ENCODE data around the gene GALT.

Gene GALT

DNA sequence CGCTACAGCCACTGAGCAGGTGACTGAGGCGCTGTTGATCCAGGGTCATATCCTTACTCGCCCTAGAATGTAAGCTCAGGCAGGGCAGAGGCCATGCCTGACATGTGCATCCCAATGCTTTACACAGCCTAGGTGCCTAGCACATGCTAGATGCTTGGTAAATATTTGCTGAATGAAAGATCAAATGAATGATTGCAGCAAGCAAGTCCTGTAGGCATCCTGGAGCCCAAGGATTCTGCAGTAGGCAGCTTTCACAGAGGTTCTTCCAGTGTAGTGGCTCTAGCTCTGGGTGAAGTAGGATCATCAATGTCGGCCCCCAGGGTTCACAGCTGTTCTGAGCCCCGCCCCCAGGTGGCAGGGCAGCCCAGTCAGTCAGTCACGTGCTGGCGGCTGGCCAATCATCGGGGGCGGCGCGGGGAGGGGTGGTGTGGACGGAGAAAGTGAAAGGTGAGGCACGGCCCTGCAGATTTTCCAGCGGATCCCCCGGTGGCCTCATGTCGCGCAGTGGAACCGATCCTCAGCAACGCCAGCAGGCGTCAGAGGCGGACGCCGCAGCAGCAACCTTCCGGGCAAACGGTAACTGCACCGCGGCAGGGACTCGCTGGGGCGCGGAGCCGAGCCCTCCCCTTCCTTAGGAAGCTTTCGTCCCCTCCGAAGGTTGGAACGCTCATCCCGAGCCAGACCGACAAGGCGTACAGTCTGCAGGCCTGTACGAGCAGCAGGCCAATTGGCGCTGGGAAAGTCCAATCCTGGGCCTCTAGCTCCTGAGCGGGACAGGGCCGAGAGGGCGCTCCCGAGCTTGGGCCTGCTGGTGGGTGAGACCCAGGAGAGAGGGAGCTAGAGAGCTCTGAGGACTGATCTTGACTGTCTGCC lies at the start of gene GALT:
Gene GALT, plus strand, starts transcription at position 465 of the 873 bp plus-strand sequence. Its CDS starts 30 bp downstream, at position 495.
- peak; percentile 94 for DNase-seq (ENCODE audit: low read depth)

DNA sequence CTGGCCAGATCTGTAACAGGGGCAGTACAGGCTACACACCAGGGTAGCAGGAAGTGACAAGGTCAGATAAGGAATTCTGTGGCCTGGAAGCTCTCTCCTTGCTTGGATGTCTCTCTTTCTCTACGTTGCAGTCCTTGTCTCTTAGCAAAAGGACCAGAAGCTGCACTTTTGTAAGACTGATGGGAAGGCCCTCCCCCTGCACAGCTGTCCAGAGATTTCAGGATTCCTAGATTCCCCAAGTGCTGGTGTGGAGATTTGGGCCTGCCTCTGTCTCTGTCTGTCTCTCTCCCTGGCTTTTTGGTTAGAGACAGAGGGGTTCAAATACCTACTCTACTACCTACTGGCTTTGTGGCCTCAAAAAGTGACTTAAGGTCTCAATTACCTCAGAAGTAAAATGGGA lies 46.9 kb upstream of the GALT start:
- no peak for DNase-seq (ENCODE audit: low read depth)

DNA sequence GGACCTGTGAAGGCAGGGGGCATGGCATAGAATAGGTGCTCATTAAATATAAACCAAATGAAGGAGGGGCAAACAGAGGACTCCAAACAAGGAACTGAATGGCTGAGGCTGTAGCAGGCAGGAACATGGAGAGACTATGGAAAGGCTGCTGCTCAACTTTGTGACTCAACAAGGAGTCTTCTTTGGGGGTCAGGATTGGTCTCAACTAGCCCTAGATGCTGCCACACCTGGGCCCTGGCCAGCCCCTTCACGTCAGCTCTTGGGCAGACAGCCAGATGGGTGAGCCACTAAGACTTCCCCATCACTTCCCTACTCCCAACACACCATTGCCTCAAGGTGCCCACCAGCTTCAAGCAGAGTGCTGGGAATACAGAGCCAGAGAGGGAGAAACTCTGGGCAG lies 45.6 kb upstream of the GALT start:
- no peak for DNase-seq (ENCODE audit: low read depth)

GRCh38 chr9:34601937-34602573 lies 44.4 kb upstream of the GALT start:
- DNase-seq (ENCODE audit: low read depth): no peak

DNA sequence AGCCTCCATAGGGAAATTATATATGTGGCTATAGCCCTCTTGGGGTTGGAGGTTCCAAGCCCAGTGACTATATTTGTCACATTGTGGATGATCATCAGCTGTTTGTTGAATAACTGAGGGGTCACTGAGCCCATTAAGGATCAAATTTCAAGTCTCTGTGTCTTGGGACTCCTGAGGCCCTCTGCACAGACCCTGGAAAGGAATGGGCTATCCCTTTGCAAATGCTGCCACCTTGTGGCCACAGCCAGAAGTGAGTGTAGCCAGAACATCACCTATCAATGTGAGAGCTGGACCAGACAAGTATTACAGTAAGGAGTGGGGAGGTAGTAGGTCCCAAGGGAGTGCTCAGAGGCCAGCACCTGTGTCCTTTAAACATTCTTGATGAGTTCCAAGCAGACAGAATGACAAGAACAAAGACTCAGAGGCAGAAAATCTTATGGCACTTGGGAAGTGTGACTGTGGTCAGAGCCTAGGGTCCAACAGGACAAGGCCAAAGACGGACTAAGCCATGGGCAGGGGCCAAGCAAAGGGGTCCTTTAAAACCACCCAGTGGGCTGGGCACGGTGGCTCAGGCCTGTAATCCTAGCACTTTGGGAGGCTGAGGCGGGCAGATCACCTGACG lies 42.8 kb upstream of the GALT start:
- peak; percentile 43 for DNase-seq (ENCODE audit: low read depth)

DNA sequence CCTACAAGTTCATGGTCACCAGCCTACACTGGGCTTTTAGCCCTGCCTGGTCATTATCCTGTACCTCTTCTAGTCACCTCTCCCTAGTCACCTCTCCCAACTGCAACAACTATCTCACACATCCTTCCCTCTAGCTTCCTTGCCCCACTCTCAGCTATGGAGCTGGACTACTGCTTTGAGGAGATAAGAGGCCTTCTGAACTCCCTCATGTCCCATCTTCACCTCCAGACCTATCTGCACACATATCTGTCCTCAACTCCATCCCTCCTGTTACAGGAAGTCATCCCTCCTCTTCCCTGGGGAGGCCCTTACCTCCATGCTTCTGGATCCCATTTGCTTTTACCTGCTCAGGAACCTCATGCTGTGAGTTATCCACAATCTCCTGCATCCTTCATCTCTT lies 40.3 kb upstream of the GALT start:
- DNase-seq (ENCODE audit: low read depth): no peak

GRCh38 chr9:34606905-34607304 lies 39.6 kb upstream of the GALT start:
- no peak for DNase-seq (ENCODE audit: low read depth)

DNA sequence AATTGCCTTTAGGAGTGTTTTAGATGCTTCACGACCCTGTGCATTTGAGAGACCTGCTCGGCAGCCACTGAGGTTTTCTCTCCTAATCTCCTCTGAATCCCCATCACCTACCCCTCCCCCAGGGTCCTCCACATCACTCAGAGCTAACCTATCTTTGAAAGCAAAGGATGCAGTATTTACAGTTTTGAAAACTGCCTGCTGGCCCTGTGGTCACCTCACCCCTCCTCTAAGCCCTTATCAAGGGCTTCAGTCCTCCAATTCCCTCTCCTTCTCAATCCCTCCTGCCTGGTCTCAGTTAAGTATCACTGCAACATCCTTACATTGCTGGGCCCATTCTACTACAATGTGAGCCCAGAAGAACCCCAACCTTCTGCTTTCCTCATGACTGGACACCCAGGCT lies 39.1 kb upstream of the GALT start:
- no peak for DNase-seq (ENCODE audit: low read depth)

DNA sequence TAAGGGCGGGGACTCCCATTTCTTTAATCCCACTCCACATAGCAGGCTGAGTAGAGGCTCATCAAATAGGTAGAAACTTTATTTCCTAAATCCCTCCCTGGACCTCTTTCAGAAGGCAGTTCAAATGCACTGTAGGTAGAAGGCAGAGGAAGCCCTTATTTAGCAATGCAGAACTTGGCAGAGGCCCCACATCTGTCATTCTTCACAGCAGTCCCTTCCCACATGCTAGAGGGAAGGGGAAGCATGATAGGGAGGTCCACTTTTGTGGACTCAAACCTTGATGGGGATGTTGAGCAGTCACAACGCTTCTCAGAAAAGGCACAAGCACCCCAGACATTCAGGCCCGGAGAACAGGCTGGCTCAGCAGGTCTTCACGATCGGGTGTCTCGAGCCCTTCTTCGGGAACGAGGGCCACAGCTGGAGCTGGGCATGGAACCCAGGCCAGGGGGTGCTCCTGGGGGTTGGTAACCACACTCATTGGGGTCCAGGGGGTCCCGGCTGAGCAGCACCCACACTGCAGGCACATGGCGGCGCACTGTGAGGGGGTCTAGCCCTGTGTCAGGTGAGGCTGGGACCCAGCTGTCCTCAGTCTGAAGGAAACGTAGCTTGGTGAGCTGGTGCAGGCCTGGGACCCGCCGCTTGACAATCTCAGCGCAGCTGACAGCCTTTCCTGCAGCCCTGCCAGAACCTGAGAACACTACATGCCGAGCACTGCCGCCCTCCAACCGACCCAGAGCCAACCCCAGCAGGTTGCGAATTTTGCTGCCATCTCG lies 35.9 kb upstream of the GALT start:
- DNase-seq (ENCODE audit: low read depth): no peak

- no peak for DNase-seq (ENCODE audit: low read depth)
Observed at GRCh38 chr9:34611251-34611810, 35.1 kb upstream of the GALT start.

DNA sequence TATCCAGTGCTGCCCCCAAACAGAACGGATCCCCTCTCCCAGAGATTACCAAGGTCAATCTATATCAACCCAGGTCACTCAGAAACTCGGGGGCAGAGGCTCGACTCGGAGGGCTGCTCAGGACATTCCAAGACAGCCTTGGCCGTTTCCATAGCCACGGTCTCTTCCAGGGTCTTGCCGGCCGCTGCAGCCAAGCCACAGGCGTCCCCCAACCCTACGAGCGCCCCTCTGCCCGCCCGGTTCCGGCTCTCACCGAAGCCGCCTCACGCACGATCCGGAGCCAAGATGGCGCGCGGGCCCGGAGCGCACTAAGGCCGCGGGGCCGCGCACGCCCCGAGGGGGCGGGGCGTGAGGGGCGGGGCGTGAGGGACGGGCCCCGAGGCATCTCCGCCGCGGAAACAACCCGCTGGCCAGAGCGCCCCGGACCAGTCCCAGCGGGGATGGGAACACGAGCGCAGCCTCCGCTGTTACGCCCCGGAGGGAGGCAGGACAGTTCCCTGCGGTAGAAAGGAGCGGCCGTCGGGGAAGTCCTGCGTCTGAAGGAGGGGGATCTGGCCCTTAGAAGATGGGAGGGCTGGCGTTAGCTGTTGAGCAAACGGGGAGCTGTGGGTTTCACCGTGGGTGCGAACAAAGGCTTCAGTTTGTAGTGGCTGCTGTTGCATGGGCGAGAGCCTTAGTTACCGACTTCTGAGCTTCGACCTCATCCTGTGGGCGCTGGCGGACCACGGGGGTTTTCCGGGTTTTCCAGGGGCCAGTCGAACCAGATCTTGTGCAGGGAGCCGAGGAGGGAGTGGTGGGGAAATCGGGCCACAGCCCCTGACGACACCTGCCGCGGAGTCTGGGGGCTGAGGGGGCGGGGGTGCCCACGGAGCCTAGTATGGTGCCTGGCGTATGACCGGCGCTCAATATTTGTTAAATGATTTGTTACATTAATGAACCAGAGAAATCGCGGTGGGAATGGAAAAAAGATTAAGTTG lies 34.4 kb upstream of the GALT start, which contains the start of gene RPP25L:
Gene RPP25L, minus strand, starts transcription at position 287 of the 977 bp plus-strand sequence. CDS start 801 bp downstream, outside the sequence.
- DNase-seq (ENCODE audit: low read depth): peak; percentile 70

GRCh38 chr9:34612788-34613390 lies 33.6 kb upstream of the GALT start:
- DNase-seq (ENCODE audit: low read depth): peak; percentile 41

GRCh38 chr9:34615132-34615531 lies 31.3 kb upstream of the GALT start:
- no peak for DNase-seq (ENCODE audit: low read depth)

DNA sequence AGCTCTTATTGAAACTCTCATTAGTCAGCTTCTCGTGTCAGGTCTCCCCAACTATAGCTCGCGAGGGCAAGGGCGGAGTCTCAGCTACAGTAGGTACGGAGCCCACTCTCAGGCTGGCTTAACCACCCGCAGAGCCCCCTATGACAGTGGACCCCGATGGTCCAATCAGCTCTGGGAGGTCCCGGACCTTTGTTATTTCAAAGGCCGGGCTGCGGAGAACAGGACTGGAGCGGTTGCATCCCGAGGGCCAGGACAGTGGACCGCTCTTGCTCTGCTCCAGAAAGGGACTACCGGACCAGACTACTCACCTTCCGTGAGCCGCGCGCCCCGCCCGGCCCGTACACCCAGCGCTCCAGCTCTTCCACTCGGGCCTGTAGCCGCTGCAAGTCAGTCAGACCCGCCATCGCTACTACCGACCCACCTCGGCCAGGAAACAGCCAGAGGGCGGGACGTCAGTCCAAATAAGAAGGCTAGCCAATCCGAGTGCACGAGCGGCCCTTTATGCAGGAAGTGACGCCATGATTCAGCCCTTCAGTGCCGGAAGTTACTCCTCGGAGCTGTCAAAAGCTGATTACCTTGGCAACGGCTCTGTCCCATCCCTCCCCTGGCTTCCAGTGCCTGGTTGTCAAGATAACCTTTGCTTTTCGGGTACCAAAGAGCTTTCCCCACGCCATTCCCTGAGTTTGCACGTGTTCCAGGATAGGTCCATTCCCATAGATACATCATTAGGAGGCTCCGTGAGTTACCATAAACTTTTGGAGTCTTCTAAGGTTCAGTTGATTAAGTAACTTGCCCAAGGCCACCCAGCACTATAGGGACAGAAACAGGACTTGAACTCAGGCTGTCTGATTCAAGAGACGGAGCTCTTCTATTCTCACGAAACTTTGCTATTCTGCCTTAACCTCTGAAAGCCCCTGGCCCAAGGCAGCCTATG lies 26.1 kb upstream of the GALT start, which contains the start of gene DCTN3:
Gene DCTN3, minus strand, starts transcription at position 435 of the 934 bp plus-strand sequence. Its CDS starts 31 bp downstream, at position 404.
- peak; percentile 86 for DNase-seq (ENCODE audit: low read depth)

GRCh38 chr9:34623374-34624235 lies 22.9 kb upstream of the GALT start:
- DNase-seq (ENCODE audit: low read depth): no peak

DNA sequence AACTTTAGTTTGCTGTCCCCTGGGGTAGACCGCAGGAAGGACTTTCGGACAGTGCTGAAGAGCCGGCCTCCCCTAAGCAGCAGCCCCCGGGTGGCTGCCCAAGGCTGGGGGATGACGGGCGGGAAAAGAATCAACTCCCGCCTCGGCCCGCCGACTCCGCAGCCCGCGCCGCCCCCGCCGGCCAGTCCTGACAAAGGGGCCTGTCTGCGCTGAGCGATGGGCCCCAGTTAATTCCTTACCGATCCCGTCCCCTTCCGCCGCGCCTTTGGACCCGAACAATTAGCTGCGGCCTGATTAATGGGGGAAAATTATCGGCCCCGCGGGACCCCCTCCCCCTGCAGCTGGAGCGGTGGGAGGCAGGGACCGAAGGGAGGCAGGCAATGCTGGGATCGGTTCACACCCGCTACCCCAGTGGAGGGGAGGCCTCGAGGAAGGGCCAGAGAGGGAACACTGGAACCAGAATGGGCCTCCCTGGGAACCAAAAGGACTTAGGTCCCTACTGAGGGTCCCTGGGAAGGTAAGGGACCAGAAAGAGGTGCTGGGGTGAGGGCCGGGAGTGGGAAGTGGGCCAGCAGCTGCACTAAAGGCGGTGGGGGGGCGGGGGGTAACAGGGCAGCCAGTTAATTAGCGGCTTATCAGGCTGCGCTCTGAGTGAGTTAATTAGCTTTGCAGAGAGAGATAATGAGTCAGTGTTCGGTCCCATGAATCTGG lies 21.8 kb upstream of the GALT start:
- no peak for DNase-seq (ENCODE audit: low read depth)

DNA sequence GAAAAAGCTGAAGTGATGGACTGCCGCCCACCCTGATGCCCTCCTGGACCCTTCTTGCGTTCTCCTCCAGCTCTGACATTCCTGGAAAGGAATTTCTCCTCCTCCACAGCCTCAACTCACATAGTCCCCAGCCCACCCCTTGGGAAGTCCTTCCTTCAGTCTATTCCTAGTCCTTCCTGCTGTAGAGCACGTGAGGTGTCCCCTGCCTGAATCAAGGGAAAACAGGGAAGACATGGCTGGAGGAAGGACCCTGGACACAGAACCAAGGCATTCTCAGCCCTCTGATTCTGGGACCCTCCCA lies 21.3 kb upstream of the GALT start:
- DNase-seq (ENCODE audit: low read depth): no peak

Measured in T-helper 22 cell (primary cell).